ENCODE results near the gene DUSP3.

- TF ChIP-seq CTCF (IDR thresholded peaks at IDR 0.05): no peak
- TF ChIP-seq POLR2AphosphoS5 (IDR thresholded peaks at IDR 0.05): no peak
- no peak for TF ChIP-seq POLR2A (IDR thresholded peaks at IDR 0.05)
Measured at GRCh38 chr17:43740541-43740940, 38.2 kb downstream of the DUSP3 start.
